H1 (cell line): Measurements from ENCODE around the gene NHS. TPM values are rescaled to one million over a fixed set of nuclear protein-coding genes. Genes with fewer than 3 reads are reported as not detected.

Experiments
- CTCF ChIA-PET: fragments of 300-600 bp; sonication (Branson Sonifier 250); formaldehyde crosslinking; loops from one replicate; lab custom pipeline; 2021; ENCODE audit not compliant: partially characterized antibody; lab: Charles Lee
- POLR2A ChIA-PET: fragments of 300-600 bp; sonication (Branson Sonifier 250); formaldehyde crosslinking; loops from one replicate; lab custom pipeline; 2021; ENCODE audit warnings: inconsistent platforms; ENCODE audit not compliant: partially characterized antibody; lab: Charles Lee
- DNase-seq, 2 experiments: peaks; one replicate each; pipeline versions ENCODE4 v3.0.0 to v3.0.0-alpha.2; 2010 to 2022; ENCODE audit warnings: low spot score in 2 of 2, low read depth in 1 of 2, mixed read lengths in 1 of 2
- FAIRE-seq: peaks from 2 replicates; lab custom pipeline; 2011; peaks lifted over from hg19 to GRCh38; lab: Jason Lieb, UNC
- H2AFZ ChIP-seq: 2 replicates; pipeline ENCODE4 v1.8.1; 2012; ENCODE audit warnings: low read length, inconsistent platforms
- H2AK5ac ChIP-seq: 2 replicates; pipeline ENCODE4 v1.6.1; 2013; ENCODE audit warnings: low read depth, low read length
- H2BK120ac ChIP-seq: replicated peaks from 2 replicates; pipeline ENCODE3; 2013; ENCODE audit warnings: low read depth, low read length, inconsistent platforms
- H2BK12ac ChIP-seq: 2 replicates; pipeline ENCODE4 v1.6.1; 2013; ENCODE audit warnings: low read depth, low read length
- H2BK15ac ChIP-seq: 2 replicates; pipeline ENCODE4 v1.6.1; 2013; ENCODE audit warnings: low read length
- H2BK20ac ChIP-seq: 2 replicates; pipeline ENCODE4 v1.6.1; 2013; ENCODE audit warnings: low read length
- H2BK5ac ChIP-seq: 2 replicates; pipeline ENCODE4 v1.6.1; 2013; ENCODE audit warnings: low read depth, low read length
- H3K14ac ChIP-seq: 2 replicates; pipeline ENCODE4 v1.6.1; 2013; ENCODE audit warnings: inconsistent platforms; ENCODE audit not compliant: insufficient read length
- H3K18ac ChIP-seq: 2 replicates; pipeline ENCODE4 v1.6.1; 2013; ENCODE audit warnings: low read length; ENCODE audit errors: extremely low read depth
- H3K23ac ChIP-seq: 2 replicates; pipeline ENCODE4 v1.6.1; 2013; ENCODE audit warnings: inconsistent platforms; ENCODE audit not compliant: insufficient read length
- H3K23me2 ChIP-seq: 2 replicates; pipeline ENCODE4 v1.6.1; 2013; ENCODE audit warnings: low read depth, low read length
- H3K27ac ChIP-seq: 2 replicates; pipeline ENCODE4 v1.6.1; 2011; ENCODE audit warnings: low read depth, low read length, inconsistent platforms
- H3K27me3 ChIP-seq, 4 experiments: replicated peaks in 1 of 4; 1 replicate in 1 of 4; 2 replicates in 3 of 4; pipeline versions ENCODE4 v1.6.1 to v1.8.1; 2011 to 2013; ENCODE audit warnings: low read length in 3 of 4, mild to moderate bottlenecking in 3 of 4, inconsistent platforms in 2 of 4, mixed read lengths in 2 of 4, moderate library complexity in 1 of 4; ENCODE audit not compliant: control insufficient read depth in 3 of 4, insufficient read depth in 3 of 4; ENCODE audit errors: extremely low read depth in 1 of 4
- H3K36me3 ChIP-seq, 4 experiments: 2 replicates each; pipeline versions ENCODE4 v1.6.1 to v1.8.1; 2011 to 2013; ENCODE audit warnings: mild to moderate bottlenecking in 4 of 4, low read length in 3 of 4, moderate library complexity in 2 of 4, control low read depth in 1 of 4, inconsistent platforms in 1 of 4; ENCODE audit not compliant: insufficient read depth in 4 of 4, control insufficient read depth in 2 of 4
- H3K4ac ChIP-seq: replicated peaks from 2 replicates; pipeline ENCODE3; 2013; ENCODE audit warnings: low read length, low read depth, mixed read lengths, inconsistent platforms; ENCODE audit not compliant: insufficient read length
- H3K4me1 ChIP-seq, 4 experiments: replicated peaks in 1 of 4; 1 replicate in 1 of 4; 2 replicates in 3 of 4; pipeline versions ENCODE4 v1.6.1 to v1.8.1; 2011 to 2013; ENCODE audit warnings: low read length in 3 of 4, inconsistent platforms in 2 of 4, mixed read lengths in 1 of 4; ENCODE audit not compliant: insufficient read depth in 4 of 4, control insufficient read depth in 3 of 4
- H3K4me2 ChIP-seq, 2 experiments: 2 replicates each; pipeline versions ENCODE4 v1.6.1 to v1.8.1; 2011 to 2013; ENCODE audit warnings: low read depth in 2 of 2, low read length in 2 of 2, control low read depth in 1 of 2, inconsistent platforms in 1 of 2, mild to moderate bottlenecking in 1 of 2; ENCODE audit not compliant: insufficient read depth in 1 of 2
- H3K4me3 ChIP-seq, 4 experiments: fragments of 200-600, 300-600 bp in 1 of 4; sonication (generic), shearing (Covaris generic), sonication (Bioruptor Twin) in 1 of 4; 2 replicates each; pipeline versions ENCODE4 v1.5.1 to v1.8.1; 2011 to 2016; ENCODE audit warnings: low read length in 4 of 4, low read depth in 3 of 4, control low read depth in 2 of 4, inconsistent platforms in 2 of 4, mild to moderate bottlenecking in 2 of 4, mixed read lengths in 1 of 4, moderate library complexity in 1 of 4; ENCODE audit not compliant: insufficient read depth in 2 of 4; ENCODE audit errors: extremely low read depth in 1 of 4
- H3K56ac ChIP-seq: replicated peaks from 2 replicates; pipeline ENCODE3; 2013; ENCODE audit warnings: low read depth, mild to moderate bottlenecking, mixed read lengths, low read length, inconsistent platforms; ENCODE audit not compliant: insufficient read length
- H3K79me1 ChIP-seq: 2 replicates; pipeline ENCODE4 v1.6.1; 2013; ENCODE audit warnings: low read depth, low read length, control low read depth
- H3K79me2 ChIP-seq, 2 experiments: 2 replicates each; pipeline versions ENCODE4 v1.6.1 to v1.8.1; 2012 to 2013; ENCODE audit warnings: low read length in 2 of 2, mild to moderate bottlenecking in 2 of 2, inconsistent platforms in 1 of 2; ENCODE audit not compliant: insufficient read depth in 2 of 2, control insufficient read depth in 1 of 2
- H3K9ac ChIP-seq, 4 experiments: replicated peaks in 1 of 4; 1 replicate in 1 of 4; 2 replicates in 3 of 4; pipeline versions ENCODE4 v1.6.1 to v1.8.1; 2011 to 2013; ENCODE audit warnings: low read depth in 3 of 4, low read length in 3 of 4, control low read depth in 2 of 4, mild to moderate bottlenecking in 2 of 4, moderate library complexity in 2 of 4, inconsistent platforms in 1 of 4; ENCODE audit errors: extremely low read depth in 1 of 4
- H3K9me3 ChIP-seq, 2 experiments: 2 replicates each; pipeline versions ENCODE4 v1.6.1 to v1.8.1; 2012 to 2013; ENCODE audit warnings: mild to moderate bottlenecking in 2 of 2, moderate library complexity in 2 of 2, control low read depth in 1 of 2, inconsistent platforms in 1 of 2, low read depth in 1 of 2, low read length in 1 of 2, mixed read lengths in 1 of 2; ENCODE audit not compliant: insufficient read depth in 2 of 2
- H4K20me1 ChIP-seq, 2 experiments: replicated peaks in 1 of 2; 2 replicates each; pipeline versions ENCODE3 to v1.8.1; 2011 to 2013; ENCODE audit warnings: inconsistent platforms in 2 of 2, low read length in 2 of 2, mild to moderate bottlenecking in 1 of 2; ENCODE audit not compliant: insufficient read depth in 2 of 2, control insufficient read depth in 1 of 2
- H4K5ac ChIP-seq: 2 replicates; pipeline ENCODE4 v1.6.1; 2013; ENCODE audit warnings: low read length, low read depth, mixed read lengths, inconsistent platforms; ENCODE audit not compliant: insufficient read length
- H4K8ac ChIP-seq: 2 replicates; pipeline ENCODE4 v1.8.0; 2013; ENCODE audit warnings: mild to moderate bottlenecking, moderate library complexity, low read length, inconsistent platforms; ENCODE audit not compliant: insufficient read depth; ENCODE audit errors: extremely low read depth
- H4K91ac ChIP-seq: replicated peaks from 2 replicates; pipeline ENCODE3; 2013; ENCODE audit warnings: low read length, mixed read lengths, inconsistent platforms; ENCODE audit not compliant: insufficient read length
- ATF2 ChIP-seq: IDR thresholded peaks from 2 replicates; pipeline ENCODE4 v1.6.1; 2012; ENCODE audit warnings: low read length, inconsistent platforms
- BCL11A ChIP-seq, 2 experiments: IDR thresholded peaks; one replicate each; pipeline ENCODE4 v1.6.1; 2011; ENCODE audit warnings: low read depth in 2 of 2, low read length in 2 of 2, mild to moderate bottlenecking in 2 of 2
- BRCA1 ChIP-seq: IDR thresholded peaks from 2 replicates; pipeline ENCODE4 v1.6.1; 2012; ENCODE audit warnings: low read depth, low read length, improper control_type of control experiment
- CBX8 ChIP-seq: fragments of 300-800, 300-1000 bp; sonication (generic); IDR thresholded peaks from 2 replicates; pipeline ENCODE4 v1.7.1; 2016; ENCODE audit warnings: low read depth, low read length, borderline replicate concordance
- EP300 ChIP-seq, 2 experiments: IDR thresholded peaks; 1 replicate in 1 of 2; 2 replicates in 1 of 2; pipeline ENCODE4 v1.6.1; 2011 to 2012; ENCODE audit warnings: low read depth in 2 of 2, low read length in 2 of 2, mild to moderate bottlenecking in 2 of 2, borderline replicate concordance in 1 of 2, inconsistent platforms in 1 of 2, moderate library complexity in 1 of 2
- POU5F1 ChIP-seq: IDR thresholded peaks from 2 replicates; pipeline ENCODE4 v1.6.1; 2011; ENCODE audit warnings: low read depth, mild to moderate bottlenecking, low read length, moderate library complexity
- RAD21 ChIP-seq, 2 experiments: IDR thresholded peaks in 1 of 2; conservative IDR thresholded peaks in 1 of 2; 2 replicates each; pipeline ENCODE4 v1.6.1; 2011; ENCODE audit warnings: low read depth in 2 of 2, low read length in 2 of 2, improper control_type of control experiment in 1 of 2, inconsistent platforms in 1 of 2, mild to moderate bottlenecking in 1 of 2, moderate library complexity in 1 of 2
- SAP30 ChIP-seq: fragments of 300-600 bp; sonication (generic); IDR thresholded peaks from 2 replicates; pipeline ENCODE4 v1.7.1; 2012; ENCODE audit warnings: low read length, moderate library complexity, mild to moderate bottlenecking, inconsistent platforms; ENCODE audit not compliant: insufficient read depth, insufficient replicate concordance
- SP2 ChIP-seq: IDR thresholded peaks from 2 replicates; pipeline ENCODE4 v1.6.1; 2012; ENCODE audit warnings: mild to moderate bottlenecking, low read length, inconsistent platforms
- TAF7 ChIP-seq: optimal IDR thresholded peaks from 2 replicates; pipeline ENCODE3; 2011; ENCODE audit warnings: low read depth, mild to moderate bottlenecking, inconsistent platforms, low read length, moderate library complexity, borderline replicate concordance
- WGBS, 2 experiments: shearing (Covaris generic) in 1 of 2; methylation state at CpG; one replicate each; pipeline versions ENCODE4 v1.1.6 to v1.1.7; 2013 to 2015; ENCODE audit warnings: low lambda C conversion rate in 2 of 2, mixed read lengths in 2 of 2, inconsistent platforms in 1 of 2, low coverage in 1 of 2, missing lambda C conversion rate in 1 of 2; ENCODE audit not compliant: insufficient replicate concordance in 2 of 2, insufficient coverage in 1 of 2, insufficient read length in 1 of 2; ENCODE audit errors: extremely low coverage in 1 of 2, missing lambda C conversion rate in 1 of 2; 5-methylcytosine and 5-hydroxymethylcytosine counted together
- polyA plus RNA-seq, 7 experiments: library from polyadenylated mRNA; depleted of rRNA in 3 of 7; stranded (reverse) in 5 of 7; unstranded in 2 of 7; fragments of >200 nt in 5 of 7; fragments of 200-250 nt in 2 of 7; gene quantifications; 1 replicate in 5 of 7; 2 replicates in 1 of 7; 4 replicates in 1 of 7; pipeline versions ENCODE4 v1.2.1 to v1.2.3, GENCODE V29; 2011 to 2013; ENCODE audit warnings: missing spikeins in 2 of 7, mixed read lengths in 2 of 7
- total RNA-seq: library from RNA; stranded (reverse); fragmentation: NEBNext Ultra II Directional; extraction: Animal tissue kit (Norgen Biotek cat#: 25700); gene quantifications from 2 replicates; pipeline ENCODE4 v1.2.1, GENCODE V29; 2021

Gene NHS
- total and polyA plus RNA-seq, 2 of the 8 experiments (the other 6 are each of a cell fraction or from before 2014, with no cell fraction given) = 2.2 to 6.7 TPM

DNA sequence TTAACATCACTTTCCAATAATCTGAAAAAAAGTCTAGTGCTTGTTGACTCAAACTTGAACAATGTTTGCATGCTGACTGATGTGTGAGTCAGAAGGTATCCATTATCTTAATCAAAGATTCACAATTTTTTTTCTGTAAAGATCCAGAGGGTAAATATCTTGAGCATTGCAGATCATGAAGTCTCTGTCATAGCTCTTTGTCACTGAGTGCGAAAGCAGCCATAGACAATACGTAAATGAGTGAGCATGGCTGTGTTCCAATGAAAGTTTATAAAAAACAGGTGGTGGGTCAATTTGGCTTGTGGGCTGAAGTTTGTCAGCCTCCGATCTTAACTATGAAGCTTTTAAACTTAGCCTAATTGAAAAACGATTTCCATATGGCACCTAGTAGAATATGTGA is 37.7 kb downstream of the NHS start:
- Histone ChIP-seq H2BK12ac (no peak overlapping the region), H4K91ac (no peak overlapping the region), H3K23me2 (no peaks in the 10 kb centered on the region), H3K56ac (no peak overlapping the region), H3K4me2 (no peak overlapping the region), H2AK5ac (no peak overlapping the region), H3K79me2 (no peaks in the 10 kb centered on the region), H2BK15ac (no peak overlapping the region), H3K79me1 (no peaks in the 10 kb centered on the region), H2AFZ (no peak overlapping the region), H3K4ac (no peak overlapping the region), H3K27ac (no peak overlapping the region), H4K5ac (no peak overlapping the region), H2BK5ac (no peak overlapping the region), H3K27me3 (no peaks in the 10 kb centered on the region), H3K18ac (no peak overlapping the region), H3K9me3 (no peaks in the 10 kb centered on the region), H3K9ac (no peak overlapping the region), H4K8ac (no peak overlapping the region), H3K14ac (no peak overlapping the region), H2BK20ac (no peak overlapping the region), H3K36me3 (no peaks in the 10 kb centered on the region), H3K4me1 (peaks cover 2 to 31% (median 10%) of the 10 kb centered on the region in 4 experiments; a peak in 5 of 7 replicates), H2BK120ac (no peak overlapping the region), H4K20me1 (no peaks in the 10 kb centered on the region), H3K23ac (no peak overlapping the region), H3K4me3 (no peak overlapping the region)
- TF ChIP-seq BCL11A (IDR thresholded peaks at IDR 0.05; ENCODE audit: low read depth in 2 of 2, low read length in 2 of 2) = no peak
- no peak for TF ChIP-seq ATF2
- TF ChIP-seq CBX8 = no peak
- TF ChIP-seq EP300 (IDR thresholded peaks at IDR 0.05; ENCODE audit: borderline replicate concordance in 1 of 2, low read depth in 2 of 2, low read length in 2 of 2) = no peak
- TF ChIP-seq SP2 = no peak
- no peak for TF ChIP-seq SAP30
- no peak for TF ChIP-seq POU5F1
- no peak for TF ChIP-seq RAD21 (IDR thresholded peaks at IDR 0.05 in 1 of 2, conservative IDR thresholded peaks at IDR 0.05 in 1 of 2; ENCODE audit: low read depth in 2 of 2, low read length in 2 of 2)
- TF ChIP-seq BRCA1 = no peak
- TF ChIP-seq TAF7 = no peak
- ChIA-PET CTCF (interaction anchor here (0.5 to 1.1 kb wide), 2 partner anchors 24 to 342 kb away, joined by 3 read pairs; no protein-coding TSS in a partner anchor), POLR2A (no interaction called here)
- 84% methylated on average over 4 of the region's 4 CpGs; no CpG with 5 or more reads in 1 of the 2 experiments for WGBS, 2 experiments
- DNase-seq (no peak), FAIRE-seq (no peak)
